GM19372 (cell line): ENCODE data around the gene AP3S2.
"Not testable (repeated sequence)": the region's sequence is repeated elsewhere in the genome, so short reads cannot be mapped to it uniquely, and the experiment has no call there.

Source experiments
- ATAC-seq: cut with Tn5 transposase; IDR thresholded peaks from one replicate; pipeline ENCODE4 v1.9.1; 2021; ENCODE audit warnings: mild to moderate bottlenecking, low read depth, moderate library complexity; ENCODE audit not compliant: unreplicated experiment

AP3S2 gene

DNA sequence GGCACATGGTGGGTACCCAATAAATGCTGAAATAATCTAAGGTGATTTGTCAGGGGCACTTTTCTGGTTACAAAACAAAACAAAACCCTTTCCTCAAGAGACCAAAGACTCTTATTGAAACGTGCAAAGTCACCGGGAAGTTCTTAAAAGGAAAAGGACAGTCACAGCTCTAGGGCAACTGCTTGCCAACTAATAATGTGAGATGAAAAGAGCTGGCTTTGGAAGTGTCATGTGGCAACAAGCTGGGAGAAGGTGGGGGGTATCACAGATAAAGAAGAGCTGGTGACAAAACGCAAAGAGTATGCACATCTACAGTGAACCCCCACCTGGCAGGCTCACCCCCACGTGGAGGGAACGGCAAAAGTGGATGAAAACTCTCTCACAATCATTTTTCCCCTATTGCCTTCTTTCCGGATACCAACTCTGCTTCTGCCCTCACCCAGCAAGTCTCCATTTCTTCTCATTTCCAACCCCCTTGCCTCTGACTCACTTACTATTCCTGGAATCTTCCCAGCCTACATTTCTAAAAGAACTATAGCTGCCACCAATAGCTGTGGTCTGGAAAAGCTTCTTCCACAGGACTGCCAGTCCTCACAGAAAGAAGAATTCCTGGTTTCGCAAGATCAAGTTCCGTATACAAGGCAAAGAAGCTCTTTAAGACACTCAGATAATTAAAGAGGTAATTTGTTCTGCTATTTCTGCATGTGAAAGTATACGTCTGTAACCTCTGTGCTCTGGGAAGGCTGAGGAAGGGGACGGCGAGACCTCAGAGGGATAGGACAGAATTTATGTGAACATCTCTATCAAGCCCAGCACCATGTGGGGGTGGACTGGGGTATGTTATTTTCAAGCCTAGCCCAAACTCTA lies 57.3 kb downstream of the AP3S2 start:
- no peak for ATAC-seq

DNA sequence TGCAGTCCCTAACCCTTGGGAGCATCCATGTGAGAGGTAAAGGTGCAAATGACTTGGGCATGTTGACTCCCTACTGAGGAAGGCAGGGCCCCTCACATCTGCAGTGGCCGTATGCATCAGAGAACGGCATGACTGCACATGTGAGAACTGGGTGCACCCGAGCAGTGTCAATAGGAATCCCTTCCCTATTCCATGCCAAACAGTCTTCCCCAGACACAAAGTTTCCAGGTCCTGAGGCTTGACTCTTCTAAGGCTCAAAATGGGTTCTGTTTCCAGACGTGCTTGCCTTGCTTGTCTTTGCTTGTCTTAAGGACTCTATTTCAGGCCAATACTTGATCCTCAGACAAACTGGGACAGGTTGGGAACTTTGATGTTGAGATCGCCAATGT lies 58.6 kb downstream of the AP3S2 start:
- ATAC-seq, result no peak

DNA sequence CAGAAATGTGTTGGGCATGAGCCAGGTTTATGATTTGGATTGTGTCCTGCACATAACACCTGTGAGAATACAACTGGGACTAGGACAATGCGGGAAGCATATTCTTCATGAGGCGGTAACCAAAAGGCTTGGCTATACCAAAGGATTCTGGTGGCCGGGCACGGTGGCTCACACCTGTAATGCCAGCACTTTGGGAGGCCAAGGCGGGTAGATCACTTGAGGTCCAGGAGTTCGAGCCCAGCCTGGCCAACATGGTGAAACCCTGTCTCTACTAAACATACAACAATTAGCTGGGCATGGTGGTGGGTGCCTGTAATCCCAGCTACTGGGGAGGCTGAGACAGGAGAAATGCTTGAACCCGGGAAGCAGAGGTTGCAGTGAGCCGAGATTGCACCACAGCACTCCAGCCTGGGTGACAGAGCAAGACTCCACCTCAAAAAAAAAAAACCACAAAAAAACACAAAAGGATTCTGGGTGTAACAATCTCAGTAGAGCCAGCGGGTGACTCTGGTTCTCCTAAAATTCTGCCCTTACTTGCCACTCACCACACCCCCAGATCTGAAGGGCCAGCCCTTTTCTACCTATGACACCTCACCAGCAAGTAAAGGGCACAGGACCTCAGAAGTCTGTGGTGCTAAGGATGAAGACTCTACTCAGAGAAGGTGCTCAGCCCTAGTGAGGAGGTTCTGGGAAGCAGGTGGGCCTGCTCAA lies 59.2 kb downstream of the AP3S2 start:
- ATAC-seq, result not testable (repeated sequence)

DNA sequence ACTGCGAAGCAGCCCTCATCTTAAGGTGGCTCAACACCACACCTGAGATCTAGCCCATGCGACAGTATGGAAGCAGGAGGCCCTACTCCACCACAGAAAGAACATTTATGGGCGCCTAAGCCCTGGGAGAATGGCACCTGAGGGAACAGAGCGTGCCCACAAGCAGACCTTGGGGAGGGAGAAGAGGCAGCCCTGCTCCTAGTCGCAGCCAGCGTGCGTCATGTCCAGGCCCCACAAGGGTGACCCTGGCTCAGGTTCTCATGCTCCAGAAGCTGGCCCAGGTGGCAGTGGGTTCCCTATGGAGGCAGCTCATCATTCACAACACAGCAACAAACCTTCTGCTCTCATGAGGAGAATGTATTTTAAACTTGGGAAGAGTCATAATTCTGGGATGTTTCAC lies 59.8 kb downstream of the AP3S2 start:
- no peak for ATAC-seq

DNA sequence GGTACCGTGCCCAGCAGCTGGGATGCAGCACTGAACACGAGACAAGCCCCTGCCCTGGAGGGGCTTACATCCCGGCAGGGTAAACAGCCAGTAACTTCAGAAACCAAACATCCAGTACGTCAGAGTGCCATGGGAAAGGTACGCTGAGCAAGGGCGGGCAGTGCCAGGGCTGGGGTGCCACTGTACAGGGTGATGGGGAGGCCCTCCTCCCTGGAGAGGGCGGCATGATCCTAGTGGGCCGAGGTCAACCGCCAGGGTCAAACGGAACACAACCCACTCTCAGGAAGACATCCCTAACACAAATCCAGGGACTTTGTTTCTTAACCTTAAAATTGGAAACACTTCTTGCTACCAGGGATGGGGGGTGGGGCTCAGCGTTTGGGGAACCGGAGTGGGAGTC lies 63.2 kb downstream of the AP3S2 start:
- ATAC-seq, result no peak

DNA sequence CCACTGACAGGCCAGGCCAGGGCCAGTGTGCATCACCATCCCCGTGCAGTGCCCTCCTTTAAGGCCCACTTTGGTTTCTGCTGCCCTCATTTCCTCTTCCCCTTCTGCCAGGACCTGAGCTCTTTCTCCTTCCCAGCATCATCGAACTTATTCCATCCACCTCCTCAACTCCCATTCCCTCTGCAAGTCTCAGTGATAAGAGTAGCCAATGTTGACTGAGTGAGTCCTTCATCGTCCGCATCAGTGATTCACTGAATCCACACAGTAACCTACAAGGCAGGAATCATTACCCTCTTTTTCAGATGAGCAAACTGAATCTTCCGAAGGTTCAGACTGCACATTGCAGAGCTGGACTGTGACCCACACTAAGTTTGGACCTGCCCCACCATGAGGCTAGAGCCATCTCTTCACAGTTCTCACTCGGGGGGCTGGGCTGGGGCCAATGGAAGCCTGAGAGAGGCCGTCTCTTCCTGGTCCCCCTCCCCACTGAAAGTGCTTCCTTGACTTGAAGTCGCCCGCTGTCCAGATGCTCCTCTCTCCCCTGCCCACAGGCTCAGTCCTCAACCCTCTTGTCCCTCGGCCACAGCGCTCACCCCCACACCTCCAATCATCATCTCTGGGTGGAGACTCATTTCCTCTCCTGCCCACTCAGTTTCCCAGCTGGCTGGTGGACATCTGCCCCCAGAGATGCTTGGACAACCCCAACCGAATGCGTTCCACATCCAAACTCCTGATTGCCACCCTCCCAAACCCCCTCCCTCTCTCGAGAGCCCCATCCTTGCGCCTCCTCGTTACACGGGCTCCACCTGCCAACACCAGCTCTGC lies 64.0 kb downstream of the AP3S2 start:
- no peak for ATAC-seq

DNA sequence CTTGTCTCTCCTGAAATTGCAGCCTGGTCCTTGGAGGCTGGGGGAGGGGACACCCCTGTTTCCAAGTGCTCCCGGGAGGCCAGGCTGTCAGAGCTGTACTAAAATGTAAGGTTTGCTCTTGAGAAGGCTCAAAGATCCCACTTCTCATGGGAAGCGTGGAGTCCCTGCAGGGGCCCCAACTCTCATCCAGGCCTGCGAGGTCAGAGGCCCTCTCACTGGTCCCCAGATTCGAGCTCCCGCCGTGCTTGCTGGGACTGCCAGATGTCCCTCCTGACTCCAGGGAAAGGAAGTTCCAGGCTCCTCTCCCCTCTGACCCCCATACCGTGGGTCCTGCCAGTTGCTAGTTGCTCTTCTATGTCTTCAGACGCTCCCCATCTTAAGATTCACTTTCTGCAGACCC lies 64.6 kb downstream of the AP3S2 start:
- ATAC-seq, result no peak

DNA sequence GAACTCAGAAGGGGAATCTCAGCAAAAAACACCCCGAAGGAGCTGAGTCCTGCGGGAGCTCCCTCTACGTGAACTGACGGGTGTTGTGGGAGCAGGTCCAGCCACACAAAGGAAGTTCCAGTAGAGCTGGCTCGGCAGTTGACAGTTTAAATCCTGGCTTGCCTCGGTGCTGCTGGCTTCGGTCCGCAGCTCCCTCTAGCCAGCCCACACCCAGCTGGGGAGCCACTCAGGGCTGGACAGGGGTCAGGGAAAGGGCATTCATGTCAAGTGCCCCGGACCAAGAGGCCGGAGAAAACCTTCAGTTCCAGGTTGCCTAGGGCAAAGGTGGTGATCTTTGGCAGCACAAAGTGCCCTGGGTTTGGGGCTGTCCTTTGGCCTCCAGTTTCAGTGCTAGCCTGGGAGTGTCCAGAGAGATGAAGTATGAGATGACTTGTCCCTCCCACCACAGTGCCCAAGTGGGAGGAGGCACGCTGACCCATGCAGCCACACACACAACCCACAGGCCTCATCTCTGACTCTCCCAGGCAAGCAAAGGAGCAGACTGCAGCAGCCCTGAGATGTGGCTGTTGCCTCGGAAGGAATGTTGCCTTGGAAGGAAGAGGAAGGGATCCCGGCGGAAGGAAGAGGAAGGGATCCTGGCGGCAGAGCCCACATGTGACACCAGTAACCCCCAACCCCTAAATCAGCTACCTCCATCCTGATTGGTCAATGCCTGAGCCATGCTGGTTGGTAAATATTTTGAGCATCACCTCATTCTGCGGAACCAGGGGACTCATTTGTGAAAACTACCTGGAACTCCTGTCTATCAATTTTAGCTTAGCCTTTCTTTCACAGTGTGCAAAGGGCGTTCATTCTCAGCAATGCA lies 65.3 kb downstream of the AP3S2 start:
- ATAC-seq, result no peak

DNA sequence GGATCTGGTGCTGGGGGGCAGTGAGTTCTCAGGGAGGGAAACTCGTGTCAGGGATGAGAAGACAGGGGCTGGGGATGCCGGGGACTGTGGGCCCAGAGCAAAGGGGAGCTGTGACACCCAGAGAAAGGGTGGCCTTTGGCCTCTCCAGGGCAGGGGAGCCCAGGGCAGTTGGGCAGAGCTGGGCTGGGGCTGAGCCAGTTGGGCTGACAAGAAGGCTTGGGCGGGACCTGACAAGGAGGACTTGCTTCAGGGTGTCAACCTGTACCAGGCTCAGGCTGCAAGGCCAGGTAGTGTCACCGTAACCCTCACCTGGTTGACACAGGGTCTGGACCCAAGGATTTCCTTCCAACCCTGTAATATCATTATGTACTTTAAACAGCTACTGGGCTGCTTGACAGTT lies 66.0 kb downstream of the AP3S2 start:
- no peak for ATAC-seq

DNA sequence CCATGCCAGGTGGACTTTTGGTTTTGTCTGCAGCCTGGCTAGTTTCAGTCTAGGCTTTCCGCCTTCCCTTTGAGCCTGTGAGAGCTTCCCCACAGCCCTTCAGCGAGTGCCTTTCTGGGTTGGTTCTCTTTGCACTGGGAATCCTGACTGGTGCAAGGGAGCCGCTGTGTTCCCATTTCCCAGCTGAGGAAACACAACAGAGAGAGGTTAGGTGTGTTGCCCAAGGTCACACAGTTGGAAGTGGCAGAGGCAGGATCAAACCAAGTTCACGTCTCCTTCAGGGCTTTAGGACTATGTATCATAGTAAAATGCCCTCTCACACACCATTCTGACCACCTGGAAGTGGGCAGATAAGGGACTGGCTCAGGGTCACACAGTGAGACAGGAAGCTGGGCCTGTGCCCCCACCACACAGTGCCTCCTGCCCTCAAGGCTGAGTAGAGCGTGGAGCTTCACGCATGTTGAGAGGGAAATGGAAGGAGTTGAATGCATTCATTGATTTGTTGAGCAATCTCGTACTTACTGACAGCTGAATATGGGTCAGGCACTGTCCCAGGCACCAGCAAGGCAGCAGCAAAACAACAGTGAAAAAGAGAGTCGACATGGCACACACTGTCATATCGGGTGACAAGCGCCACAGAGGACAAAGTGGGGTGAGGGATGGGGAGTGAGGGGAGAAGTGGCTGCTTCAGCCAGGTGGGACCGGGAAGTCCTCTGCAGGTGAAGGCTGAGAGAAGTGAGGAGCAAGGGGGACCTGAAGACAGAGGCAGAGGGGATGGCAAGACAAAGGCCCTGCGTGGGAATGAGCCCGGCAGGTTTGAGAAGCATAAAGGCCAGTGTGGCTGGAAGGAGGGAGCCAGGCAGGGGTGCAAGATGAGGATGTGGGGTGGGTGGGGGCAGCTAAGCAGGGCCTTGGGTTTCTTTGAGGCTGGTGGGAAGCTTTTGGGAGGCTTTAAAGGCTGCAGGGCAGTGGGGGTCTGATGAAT lies 66.8 kb downstream of the AP3S2 start:
- ATAC-seq, result no peak

DNA sequence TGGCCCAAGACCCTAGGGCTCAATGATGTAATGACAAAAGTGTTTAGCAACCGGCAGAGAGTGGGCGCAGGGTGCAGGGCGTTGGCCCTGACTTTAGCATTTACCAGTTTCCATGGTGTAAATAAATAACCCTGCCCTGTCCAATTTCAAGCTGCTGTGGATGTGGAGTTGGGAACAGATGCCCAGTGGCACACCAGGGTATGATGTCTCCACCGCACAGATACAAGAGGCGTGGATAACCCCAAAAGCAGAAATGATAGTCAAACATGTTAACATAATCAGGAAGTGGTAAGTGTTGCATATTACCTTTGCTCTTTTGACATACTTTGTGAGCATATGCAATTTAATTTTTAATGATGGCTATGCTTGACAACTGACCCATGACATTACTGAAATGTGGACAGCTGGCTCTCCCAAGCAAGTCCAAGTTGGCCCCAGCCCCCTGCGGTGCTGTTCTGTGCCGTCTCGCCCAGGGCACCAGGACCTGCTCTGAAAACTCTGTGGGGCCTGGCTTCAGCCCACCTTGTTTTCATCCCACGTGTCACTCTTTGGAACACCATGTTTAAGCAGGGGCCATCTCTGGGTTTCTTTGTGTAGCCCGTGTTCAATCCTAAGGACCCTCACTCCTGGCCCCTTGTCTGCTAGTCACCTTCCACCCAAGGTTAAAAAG lies 68.4 kb downstream of the AP3S2 start:
- ATAC-seq, result no peak

DNA sequence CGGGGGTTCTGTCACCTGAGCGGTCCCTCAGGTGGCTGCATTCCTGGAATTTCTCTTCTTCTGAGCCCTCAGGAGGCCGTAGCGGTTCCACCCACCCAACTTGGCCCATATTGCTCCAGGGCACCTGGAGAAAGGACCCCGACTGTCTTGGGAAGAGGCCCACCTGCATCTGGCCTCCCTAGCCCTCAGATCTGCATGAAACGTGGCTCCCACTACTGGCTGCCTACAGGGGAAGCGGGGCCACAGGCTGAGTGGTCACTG lies 69.3 kb downstream of the AP3S2 start:
- no peak for ATAC-seq

DNA sequence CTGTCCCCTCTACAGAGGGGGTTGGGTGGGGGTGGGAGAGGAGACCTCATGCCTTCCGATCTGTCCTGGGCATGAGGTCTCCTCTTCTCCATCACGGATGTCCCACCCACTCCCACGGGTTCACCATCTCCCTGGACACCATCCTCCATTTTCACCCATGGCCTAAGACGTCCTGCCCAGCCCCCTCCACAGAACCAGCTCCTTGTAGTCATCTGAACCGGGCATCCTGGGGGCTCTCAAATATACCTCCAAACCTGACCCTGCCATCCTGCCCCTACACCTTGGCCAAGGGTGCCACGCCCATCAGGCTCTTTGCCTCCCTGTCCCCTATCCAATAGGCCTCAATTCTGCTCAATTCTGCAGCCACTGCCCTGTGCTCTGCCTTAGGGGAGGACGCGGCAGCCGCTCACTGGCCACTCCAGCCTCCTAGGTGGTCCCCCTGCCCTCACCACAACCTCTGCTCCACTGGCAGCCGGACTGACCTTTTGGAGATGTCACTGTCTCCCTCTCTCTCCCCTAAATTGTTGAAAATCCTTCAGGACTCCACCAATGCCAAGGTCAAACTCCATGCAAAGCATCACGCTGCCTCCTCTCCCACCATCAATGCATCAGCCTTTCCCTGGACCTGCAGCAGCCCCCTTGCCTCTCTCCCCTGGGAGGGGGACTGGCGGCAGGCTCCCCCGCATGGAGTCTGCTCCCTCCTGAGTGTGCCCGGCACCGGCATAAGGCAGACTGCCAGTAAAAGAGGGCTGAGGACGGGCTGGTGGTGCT lies 69.8 kb downstream of the AP3S2 start:
- no peak for ATAC-seq

DNA sequence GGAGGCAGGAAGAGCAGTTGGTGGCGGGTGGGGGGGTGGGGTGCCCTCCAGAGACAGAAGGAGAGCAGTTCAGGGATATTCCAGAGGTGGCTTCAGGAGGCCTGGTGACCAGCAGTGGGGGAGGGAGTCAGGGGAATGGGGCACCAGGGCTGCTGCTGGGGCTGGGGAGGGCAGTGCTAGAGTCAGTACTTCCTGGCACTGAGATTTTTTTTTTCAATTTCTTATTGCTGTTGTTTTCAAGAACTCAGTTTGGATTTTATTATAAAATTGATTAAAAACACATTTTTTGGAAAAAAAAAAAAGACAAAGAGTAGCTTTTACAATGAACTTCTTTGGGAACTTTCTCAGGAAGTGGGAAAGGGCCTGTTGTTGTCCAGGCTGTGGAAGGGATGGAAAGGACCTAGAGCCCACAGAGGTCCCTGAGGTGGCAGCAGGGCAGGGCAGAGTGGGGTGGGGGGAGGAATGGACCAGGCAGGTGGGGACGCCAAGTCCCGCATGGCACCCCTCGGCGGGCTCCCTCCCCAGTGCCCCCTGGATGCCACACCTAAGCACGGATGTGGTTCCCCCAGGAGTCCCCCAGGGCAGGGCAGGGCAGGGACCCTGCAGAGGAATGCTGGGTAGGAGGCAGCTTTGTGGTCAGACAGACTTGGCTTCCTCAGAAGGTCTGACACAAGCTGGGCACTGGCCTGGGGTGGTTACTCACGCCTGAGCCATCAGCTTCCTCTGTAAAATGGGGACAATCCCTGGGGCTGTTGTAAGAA lies 70.7 kb downstream of the AP3S2 start:
- no peak for ATAC-seq

DNA sequence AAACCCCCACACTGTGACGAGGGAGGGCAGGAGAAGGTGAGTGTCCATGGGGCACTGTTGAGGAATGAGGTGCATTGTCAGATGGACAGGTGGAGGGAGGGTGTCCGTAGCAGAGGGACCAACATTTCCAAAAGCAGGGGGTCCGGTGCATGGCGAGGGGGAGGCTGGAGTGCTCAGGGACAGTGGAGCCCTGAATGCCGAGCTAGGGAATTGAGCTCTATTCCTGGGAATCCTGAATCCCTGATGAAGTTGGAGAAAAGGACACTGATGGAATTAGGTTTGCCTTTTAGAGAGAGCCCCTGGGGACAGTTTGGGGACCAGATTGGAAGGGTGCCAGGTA lies 71.2 kb downstream of the AP3S2 start:
- no peak for ATAC-seq

DNA sequence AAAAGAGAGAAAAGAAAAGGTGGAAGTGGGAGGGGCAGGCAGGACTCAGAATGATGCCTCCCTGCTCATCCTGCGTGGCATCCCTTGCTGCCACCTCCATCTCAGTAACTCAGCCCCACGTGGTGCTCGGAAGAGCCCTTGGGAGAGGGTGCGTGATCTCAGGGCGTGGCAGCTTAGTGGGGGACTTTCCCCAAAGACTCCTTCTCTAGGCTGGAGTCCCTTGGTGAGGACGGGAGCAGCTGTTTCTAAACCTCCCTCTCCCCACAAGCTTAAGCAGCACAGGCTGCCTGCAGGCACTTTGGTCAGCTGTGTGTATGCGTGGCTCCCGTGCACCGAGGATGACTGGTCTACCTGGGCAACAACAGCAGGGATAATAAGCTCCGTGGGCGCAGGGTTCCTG lies 71.8 kb downstream of the AP3S2 start:
- no peak for ATAC-seq
